Right renal cortex interstitium (tissue), 3 donors: ENCODE results near the gene PREX1. TPM values are rescaled to one million over a fixed set of nuclear protein-coding genes. Genes with fewer than 3 reads are reported as not detected.
A peak's percentile ranks its signal among the peaks of the same experiment; 100 is the strongest.

Experiments used
- DNase-seq, 3 donors: peaks; one replicate each; pipeline ENCODE4 v3.0.0-alpha.2; 2013; ENCODE audit warnings: low read depth in 3 of 3, low spot score in 2 of 3
- polyA plus RNA-seq, 3 donors: library from polyadenylated mRNA; unstranded; fragments of 120-200 nt; gene quantifications; one replicate each; pipeline ENCODE4 v1.2.1, GENCODE V29; 2013; ENCODE audit not compliant: insufficient read length in 3 of 3

The PREX1 gene
- polyA plus RNA-seq, 3 donors = 12.8 to 15.3 (median 13.9) TPM

DNA sequence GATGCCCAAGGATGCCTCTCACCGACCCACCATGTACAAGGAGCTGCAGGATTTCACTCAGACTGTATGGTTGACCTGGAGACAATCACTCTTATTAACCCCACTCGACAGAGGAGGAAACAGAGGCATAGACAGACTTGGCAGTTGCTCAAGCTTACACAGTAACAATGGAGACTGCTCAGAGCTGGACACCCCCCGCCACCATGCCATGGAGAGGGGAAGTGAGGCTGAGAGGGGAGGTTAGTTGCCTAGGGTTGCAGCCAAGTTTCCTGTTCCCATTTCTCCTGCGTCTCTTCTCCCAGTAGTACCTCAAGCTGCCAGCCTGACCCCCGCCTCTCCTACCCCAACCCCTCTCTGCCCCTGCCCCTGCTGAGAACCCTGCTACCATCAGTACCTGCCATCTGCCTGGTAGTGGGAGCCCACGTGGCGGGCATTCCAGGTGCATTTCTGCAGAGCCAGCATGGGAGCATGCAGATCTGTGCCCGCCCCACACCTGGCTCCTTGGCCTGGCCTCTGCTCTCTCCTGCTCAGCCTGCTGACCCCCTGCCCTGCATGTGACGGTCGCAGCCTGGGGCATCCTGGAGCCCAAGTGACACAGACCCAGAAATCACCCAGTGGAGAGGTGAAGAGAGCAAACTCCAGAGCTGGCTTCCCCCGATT lies 157.7 kb downstream of the PREX1 start:
- no peak for DNase-seq

DNA sequence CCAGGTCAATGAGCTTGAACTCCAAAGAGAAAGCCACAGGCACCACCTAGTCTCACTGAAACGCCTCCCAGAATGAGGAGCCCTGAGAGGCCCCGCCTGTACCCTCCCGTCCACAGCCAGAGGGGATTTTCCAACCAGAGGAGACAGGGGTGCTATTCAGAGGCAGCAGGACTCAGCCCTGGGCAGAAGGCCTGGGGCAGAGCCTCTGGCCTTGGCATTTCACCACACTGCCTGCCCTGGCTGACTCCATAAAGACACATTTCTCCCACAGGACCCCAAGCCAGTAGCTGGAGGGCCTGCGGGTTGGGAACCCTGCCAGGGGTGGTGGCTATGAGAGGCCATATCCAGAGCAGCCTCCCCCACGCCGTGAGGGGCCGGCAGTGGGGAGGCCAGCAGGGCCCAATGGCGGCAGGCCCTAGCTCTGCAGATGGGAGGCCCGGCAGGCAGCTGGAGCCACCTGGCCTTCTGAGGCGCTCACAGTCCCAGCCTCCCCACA lies 159.3 kb downstream of the PREX1 start:
- peak; percentile 33 to 56 (median 38) for DNase-seq

DNA sequence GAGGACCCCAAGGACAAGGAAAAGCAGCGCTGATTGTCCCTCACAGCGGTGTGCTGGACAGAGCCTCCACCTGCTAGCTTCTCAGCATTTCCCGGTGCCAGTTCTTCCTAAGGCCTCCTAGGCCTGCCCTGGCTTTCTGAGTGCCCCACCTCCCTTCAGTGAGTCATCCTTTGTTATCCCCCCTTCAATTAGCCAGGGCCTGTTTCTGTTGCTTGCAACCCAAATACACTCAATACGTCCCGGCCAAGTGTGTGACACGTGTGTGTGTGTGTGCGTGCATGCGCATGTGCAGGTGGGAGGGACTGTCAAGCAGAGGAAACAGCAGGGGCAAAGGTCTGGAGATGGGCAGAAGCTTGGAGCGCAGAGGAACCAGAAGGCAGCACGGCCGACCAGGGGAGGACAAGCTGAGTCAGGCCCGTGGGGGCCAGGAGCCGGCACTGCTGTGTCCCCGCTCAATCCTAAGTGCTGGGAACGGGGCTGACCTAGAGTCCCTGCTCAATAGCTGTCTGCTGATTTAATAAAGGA lies 159.8 kb downstream of the PREX1 start:
- DNase-seq = no peak

DNA sequence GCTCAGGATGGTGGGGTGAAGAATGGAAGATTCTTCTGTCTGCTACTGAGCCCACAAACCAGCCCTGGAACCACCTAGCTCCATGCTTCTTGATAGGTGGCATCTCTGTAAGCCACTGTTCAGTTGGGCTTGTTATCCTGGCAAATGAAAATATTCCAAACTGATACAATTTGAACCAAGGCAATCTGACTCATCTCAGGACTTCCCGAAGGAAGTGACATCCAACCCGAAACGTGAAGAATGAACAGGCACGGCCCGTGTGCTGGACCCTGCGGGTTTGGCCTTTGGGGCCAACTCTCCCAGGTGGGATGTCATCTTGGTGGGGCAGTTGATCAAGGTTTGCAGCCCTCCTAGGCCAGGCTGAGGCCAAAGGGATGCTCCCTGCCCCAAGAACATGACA lies 160.3 kb downstream of the PREX1 start:
- no peak for DNase-seq

DNA sequence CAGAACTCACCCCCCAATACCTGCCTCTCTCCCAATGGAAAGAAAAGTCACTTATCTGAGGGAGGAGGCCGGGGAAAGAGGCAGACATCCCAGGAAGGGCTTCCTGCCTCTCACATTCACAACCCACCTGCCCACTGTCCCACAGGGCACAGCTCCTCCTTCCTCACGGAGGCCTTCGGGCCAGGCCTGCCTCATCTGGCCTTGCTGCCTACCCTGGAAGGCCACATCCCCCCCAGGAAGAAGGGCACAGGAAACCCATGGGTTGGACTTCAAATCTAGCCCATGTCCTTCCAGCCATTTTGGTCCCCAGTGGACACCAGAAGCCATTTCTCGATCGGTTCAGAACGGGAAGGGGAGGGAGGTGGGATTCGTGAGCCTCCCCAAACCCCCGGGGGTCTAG lies 162.0 kb downstream of the PREX1 start:
- DNase-seq = no peak

DNA sequence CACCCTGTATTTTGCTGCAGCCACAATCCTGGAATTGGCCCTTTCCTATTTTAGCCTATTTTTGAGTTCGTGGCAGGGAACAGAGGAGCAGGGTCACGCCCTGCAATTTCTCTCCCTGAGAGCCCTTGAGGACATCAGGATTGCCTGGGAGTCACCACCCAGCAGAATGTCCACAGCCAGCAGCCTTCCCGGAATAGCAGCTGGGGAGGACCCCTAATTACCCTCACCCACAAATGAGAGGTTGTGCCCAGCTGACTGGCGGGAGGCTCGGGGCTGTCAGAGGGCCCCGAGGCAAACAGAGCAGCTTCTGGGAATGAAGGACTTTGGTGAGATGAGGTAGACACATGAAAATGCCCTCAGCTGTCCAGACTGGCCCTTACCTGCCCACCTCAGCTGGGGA lies 165.1 kb downstream of the PREX1 start:
- DNase-seq = no peak

DNA sequence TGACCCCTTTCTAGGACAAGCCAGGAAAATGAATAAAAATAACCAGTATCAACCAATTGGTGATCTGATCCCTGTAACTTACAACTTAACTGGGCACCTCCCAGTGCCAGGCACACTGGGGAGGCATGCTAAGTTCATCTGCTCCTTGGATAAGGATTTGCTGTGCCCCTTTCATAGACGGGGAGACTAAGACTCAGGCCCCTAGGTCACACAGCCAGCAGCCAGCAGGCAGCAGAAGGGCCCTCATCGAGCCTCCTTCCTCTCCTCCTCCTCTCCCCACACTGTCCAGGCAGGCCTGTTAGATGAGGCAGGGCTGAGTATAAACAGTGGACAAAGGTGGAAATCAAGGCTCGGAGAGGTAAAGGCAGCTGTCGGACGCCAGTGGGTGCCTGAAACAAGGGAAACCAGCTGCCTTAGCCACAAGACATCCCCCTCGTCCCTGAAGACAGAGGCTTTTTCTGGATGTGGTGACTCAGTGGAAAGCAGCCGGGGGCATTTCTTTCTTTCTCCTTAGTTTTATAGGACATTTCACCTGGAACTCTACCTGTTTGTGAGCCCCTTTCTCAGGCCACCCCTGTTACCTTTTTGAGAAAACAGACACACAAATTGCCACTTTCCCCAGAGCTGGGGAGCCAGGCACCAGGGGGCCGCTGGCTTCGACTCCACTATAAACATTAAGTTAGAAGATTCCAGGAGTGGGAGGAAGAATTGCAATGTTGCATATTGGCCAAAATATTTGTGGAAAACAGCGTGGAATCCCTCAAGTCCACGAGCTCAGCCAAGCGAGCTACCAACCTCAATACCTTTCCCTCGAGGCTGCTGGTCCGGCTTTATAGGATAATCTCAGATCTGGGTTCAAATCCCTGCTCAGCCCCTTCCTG lies 166.0 kb downstream of the PREX1 start:
- no peak for DNase-seq

DNA sequence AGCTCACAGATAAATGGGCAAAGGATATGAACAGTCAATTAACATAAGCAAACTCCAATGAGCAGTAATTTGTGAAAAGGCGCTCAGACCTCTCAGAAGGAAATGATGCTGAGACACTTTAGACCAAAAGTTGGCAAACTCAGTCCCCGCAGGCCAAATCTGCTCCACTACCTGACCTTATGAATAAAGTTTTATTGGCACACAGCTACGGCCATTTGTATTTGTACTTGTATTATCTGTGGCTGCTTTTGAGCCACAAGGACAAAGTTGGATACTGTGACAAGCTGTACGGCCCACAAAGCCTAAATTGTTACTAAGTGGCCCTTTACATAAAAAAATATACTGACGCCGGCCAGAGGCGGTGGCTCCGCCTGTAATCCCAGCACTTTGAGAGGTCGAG lies 167.0 kb downstream of the PREX1 start:
- no peak for DNase-seq

DNA sequence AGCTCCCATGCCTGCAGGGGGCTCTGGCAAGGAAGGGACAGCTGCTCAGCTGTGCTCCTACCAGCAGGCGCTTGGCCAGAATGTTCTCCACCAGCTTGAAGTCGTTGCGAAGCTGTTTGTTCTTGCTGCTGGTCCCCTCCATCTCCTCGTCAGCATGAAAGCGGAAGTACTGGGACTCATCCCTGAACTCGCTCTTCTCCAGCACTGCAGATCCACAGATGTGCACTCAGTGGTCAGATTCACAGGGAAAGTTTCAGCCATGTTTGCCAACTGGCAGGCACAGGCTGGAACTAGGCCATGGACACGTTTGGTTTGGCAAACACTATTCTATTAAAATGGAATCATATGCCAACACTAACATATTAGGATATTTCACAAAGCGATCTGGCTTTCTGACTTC lies 167.9 kb downstream of the PREX1 start:
- DNase-seq = no peak

DNA sequence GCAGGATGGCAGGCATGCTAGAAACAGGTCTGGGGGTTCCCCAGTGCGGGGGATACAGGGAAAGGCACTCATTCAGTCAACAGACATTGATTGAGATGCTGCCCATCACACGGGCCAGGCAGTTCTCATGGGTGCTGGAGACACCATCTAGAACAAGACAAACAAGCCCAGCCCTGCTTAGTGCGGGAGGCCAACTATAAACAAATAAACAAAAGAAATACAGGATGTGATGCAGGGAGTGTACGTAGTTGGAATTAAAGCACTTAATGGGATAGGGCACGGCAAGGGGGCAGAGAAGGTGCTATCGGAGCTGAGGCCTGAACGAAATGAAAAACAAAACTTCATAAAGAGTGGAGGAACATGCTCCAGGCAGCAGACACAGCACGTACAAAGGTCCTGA lies 169.3 kb downstream of the PREX1 start:
- no peak for DNase-seq

DNA sequence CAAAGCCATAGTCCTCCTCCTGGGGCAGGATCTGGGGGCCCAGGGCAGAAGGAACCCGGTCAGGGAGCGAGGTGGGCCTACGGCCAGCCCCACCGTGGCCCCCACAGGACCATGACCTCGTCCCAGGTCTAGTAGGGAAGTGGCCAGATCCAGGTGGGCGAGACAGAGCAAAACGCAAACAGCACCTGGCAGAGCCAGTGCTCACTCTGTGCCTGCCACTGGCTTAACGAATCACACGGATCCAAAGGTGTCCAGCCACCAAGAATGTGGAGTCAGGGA lies 169.7 kb downstream of the PREX1 start:
- DNase-seq = no peak

DNA sequence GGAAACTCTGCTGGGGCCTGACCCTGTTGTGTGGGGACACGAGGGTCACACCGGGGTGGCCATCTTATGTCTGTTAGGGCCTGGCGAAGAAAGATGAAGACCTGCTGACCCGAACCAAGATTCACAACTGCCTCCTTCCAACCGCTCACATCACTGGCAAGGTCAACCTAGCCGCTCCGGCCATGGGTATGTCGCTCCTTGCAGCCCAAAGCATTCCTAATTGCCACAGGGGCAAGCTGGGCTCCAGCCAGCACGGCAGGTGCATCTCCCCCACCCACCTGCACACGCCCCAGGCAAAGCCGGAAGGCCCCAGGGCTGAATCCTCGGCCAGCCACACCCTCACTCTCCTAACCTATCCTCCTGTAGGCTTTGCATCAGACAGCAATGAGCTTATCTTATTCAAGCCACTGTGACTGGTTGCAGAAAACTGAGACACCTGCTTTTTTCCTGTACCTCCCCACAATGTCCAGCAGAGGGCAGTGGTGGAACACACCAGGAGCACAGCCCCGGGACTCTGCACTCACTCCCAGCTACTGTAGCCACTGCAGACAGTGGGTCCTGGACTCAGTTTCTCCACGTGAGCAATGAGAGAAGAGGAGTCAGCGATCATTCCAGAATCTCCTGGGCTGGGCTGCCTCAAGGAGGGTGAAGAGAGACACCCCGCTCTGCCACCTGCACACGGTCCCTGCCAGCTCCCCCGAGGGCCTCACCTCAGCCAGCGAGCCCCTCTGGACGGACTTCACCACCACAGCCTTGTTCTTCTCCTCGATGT lies 170.2 kb downstream of the PREX1 start:
- peak; percentile 55 to 63 (median 58) for DNase-seq

DNA sequence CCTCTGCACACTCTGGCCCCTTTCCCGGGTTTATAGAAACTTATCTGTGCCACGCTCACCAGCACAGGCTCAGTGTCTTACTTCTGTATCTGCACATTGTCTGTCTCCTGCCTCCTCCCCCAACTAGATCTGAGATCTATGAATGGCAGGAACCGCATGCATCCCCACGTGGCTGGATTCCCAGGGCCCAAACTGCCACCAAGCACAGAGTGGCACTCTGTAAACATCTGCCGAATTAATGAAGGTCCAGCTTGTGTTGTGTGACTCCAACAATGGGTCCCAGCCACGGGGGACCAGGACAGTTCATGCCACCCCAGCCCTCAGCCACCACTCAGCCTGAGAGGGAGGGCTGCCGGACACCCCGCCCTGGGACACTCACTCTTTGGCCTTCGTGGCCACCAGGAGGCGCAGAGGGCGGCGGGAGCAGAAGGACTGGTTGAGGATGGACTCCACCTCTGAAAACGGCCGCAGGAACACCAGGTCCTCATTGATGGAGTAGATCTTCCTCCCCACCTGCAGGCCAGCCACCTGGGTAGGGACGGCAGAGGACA lies 171.1 kb downstream of the PREX1 start:
- DNase-seq = no peak

DNA sequence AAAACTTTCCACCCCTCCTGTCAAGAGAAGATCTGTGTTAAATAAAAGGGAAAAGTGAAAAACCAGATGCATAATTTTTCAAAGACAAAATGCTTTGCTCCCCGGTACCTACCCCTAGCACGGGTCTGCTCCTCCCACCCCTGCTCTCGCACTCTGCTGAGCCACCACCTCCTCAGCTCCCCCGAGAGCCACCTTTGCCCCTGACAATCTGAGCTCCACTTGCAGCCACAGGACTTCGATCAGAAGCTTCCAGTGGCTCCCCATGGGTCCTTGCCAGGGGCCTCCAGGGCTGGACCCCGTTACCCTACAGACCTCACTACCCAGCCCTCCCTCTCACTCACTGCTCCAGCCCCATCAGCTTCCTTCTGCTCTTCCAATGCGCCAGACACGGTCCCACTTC lies 171.7 kb downstream of the PREX1 start:
- DNase-seq = no peak

DNA sequence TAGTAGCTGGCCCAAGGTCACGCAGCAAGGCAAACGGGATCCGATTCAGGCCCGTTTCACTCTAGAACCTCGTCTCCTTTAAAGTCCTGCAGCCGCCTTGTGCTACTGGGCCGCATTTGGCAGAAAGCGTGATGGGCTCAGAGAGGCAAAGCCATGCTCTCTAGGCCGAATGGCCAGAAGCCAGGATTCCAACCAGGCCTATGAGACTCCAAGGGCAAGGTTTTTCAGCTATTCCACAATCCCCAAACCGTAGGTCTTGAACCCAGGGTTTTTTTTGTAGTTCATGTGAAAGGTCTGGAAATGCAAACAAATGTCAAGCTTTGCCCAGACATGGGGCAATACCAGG lies 174.1 kb downstream of the PREX1 start:
- DNase-seq = no peak

DNA sequence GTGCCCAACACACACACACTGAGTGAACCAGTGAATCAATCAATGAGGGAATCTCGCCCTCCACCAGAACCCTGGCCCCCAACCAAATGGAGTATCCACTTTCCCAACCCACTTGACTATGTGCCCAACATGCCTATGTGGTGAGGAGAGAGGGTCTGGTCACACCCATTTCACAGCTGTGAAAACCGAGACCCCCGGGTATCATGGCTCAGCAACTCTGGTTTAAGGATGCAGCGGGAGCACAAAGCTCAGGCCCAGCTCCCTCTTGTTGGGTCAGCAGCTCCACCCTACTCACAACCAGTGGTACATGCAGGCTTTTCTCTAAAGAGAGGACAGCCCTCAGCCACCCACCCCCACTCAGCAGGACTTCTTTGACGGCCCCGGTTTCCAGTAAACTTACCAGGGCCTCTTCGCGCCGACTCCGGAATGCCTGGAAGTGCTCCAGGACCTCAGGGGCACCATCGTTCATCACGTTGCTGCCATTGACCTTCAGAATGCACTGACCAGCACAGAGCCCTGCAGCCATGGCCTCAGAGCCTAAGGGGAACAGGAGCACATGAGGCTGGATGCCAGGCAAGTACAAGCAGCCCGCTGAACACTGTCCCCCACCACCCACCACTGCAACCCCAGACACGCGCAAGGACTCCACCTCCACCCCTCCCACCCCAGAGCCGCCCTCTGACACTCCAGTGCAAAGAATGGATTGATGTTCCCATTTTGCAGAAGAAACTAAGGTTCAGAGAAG lies 174.7 kb downstream of the PREX1 start:
- no peak for DNase-seq

DNA sequence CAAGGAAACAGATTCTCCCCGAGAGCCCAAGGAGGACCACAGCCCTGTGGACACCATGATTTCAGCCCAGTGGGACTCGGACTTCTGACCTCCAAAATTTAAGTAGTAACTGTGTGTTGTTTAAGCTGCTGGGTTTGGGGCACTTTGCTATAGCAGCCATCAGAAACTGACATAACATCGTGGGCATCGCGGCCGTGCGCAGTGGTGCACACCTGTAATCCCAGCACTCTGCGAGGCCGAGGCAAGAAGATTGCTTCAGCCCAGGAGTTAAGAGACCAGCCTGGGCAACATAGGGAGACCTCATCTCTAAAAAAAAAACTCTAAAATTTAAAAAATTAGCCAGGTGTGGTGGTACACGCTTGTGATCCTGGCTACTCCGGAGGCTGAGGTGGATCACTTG lies 175.8 kb downstream of the PREX1 start:
- no peak for DNase-seq

DNA sequence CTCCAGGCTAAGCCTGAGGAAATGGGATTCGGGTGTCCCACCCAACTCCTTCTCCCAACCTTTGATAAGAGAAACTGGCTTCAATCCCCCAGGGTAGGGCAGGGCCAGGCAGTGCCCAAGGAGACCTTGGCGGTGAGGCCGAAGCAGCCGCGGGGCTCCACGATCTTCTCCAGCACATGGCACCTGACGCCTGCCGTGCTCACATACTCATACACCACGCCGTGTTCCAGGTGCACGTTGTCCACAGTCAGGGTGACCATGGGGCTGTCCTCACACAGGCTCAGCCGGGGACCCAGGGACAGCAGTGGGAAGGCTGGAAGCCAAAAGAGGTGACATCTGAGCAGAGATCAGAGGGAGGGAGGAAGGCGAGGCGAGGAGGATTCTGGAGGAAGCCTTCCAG lies 176.5 kb downstream of the PREX1 start:
- DNase-seq = no peak

DNA sequence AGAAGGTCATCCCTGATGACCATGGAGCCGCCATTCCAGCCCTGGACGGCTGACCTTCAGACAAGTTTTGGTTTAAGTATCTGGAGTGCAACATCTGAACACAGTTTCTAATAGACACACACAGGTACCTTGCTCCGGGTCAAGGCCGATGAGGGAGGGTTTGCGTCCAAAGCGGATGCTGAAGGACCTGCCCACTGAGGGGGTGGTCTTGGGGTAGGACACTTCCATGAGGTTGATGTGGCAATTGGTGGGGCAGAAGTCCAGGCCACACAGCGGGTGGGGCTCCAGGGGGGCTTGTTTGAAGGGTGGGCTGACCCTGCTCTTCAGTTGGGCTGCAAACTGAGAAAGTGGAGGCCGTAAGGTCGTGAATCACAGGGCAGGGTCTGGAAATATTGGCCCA lies 177.9 kb downstream of the PREX1 start:
- DNase-seq = no peak

DNA sequence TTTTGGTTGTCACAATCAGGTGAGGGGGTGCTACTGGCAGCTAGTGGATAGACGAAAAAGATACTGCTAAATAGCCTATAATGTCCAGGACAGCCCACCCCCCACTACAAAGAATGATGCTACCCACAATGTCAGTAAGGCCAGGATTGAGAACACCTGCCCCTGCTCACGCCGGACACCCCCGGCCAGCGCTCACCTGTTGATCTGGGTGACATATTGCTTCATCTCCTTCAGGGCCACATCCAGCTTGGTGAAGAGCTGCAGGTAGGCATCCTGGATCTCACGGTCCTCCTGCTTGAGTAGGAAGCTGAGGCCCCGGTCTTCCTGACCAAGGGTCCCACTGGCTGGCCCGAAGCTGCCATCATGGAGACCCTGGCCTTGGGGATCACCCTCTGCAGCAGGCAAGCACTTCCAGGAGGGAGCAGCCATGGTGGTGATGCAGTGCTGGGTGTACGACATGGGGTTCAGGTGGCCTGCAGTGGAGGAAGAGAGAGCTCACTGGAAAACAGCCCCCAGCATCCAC lies 178.6 kb downstream of the PREX1 start:
- no peak for DNase-seq
